Vagina (tissue), 2 donors: Measurements from ENCODE around the gene SLC4A7. TPM values are rescaled to one million over a fixed set of nuclear protein-coding genes. Genes with fewer than 3 reads are reported as not detected.
"Not testable (repeated sequence)": the region's sequence is repeated elsewhere in the genome, so short reads cannot be mapped to it uniquely, and the experiment has no call there.

Experiments
- DNase-seq, 2 donors: peaks; one replicate each; pipeline ENCODE4 v3.0.0-alpha.2; 2017; ENCODE audit errors: extremely low spot score in 2 of 2
- H3K27ac ChIP-seq: fragments of 200-600 bp; sonication (generic); one replicate; pipeline ENCODE4 v1.5.1; 2019
- H3K27me3 ChIP-seq: fragments of 200-600 bp; sonication (generic); one replicate; pipeline ENCODE4 v1.5.1; 2019
- H3K36me3 ChIP-seq, 2 donors: fragments of 200-600 bp; sonication (generic); one replicate each; pipeline ENCODE4 v1.5.1; 2017 to 2019
- H3K4me1 ChIP-seq: fragments of 200-600 bp; sonication (generic); one replicate; pipeline ENCODE4 v1.5.1; 2019
- H3K4me3 ChIP-seq, 2 donors: fragments of 200-600 bp; sonication (generic); 1 replicate in 1 of 2; 2 replicates in 1 of 2; pipeline ENCODE4 v1.5.1; 2016 to 2019
- H3K9me3 ChIP-seq: fragments of 200-600 bp; sonication (generic); one replicate; pipeline ENCODE4 v1.5.1; 2019
- CTCF ChIP-seq, 3 experiments: fragments of 450-650 bp in 2 of 3; fragments of 200-600 bp in 1 of 3; sonication (generic) in 1 of 3; IDR thresholded peaks; one replicate each; pipeline ENCODE4 v1.5.1; 2017 to 2019; ENCODE audit warnings: antibody characterized with exemption in 3 of 3, mild to moderate bottlenecking in 2 of 3, moderate library complexity in 2 of 3
- POLR2A ChIP-seq, 2 donors: fragments of 450-650 bp; IDR thresholded peaks; one replicate each; pipeline ENCODE4 v1.6.1; 2017; ENCODE audit warnings: antibody characterized with exemption in 2 of 2, mild to moderate bottlenecking in 2 of 2, moderate library complexity in 2 of 2
- POLR2AphosphoS5 ChIP-seq, 2 donors: sonication (generic); formaldehyde crosslinking; IDR thresholded peaks; one replicate each; pipeline ENCODE4 v1.9.0; 2017; ENCODE audit warnings: antibody characterized with exemption in 2 of 2, mild to moderate bottlenecking in 2 of 2, low read depth in 1 of 2; ENCODE audit not compliant: insufficient read depth in 1 of 2
- intact Hi-C: fragments of 100-400 bp; cut with DNase I; formaldehyde crosslinking; loops from one replicate; pipeline ENCODE4 v1.15.1; 2023
- total RNA-seq: library from RNA; depleted of rRNA; stranded (reverse); fragments of >200 nt; gene quantifications from one replicate; pipeline ENCODE4 v1.2.3, GENCODE V29; 2016

The SLC4A7 gene
- total RNA-seq, 1 donor from 2014 or later = 61.1 TPM

- Histone ChIP-seq H3K27me3 (no peaks in the 10 kb centered on the region), H3K4me1 (no peaks in the 10 kb centered on the region), H3K9me3 (no peaks in the 10 kb centered on the region), H3K4me3 (no peak overlapping the region), H3K27ac (no peak overlapping the region), H3K36me3 (no peaks in the 10 kb centered on the region)
- TF ChIP-seq CTCF (IDR thresholded peaks at IDR 0.05) (no peak), POLR2A (IDR thresholded peaks at IDR 0.05) (no peak), POLR2AphosphoS5 (IDR thresholded peaks at IDR 0.05; ENCODE audit: insufficient read depth in 1 of 2, low read depth in 1 of 2) (no peak)
- DNase-seq = no peak
- intact Hi-C loops = no loop called here
These were observed 150.3 kb downstream of the SLC4A7 start for GRCh38 chr3:27333843-27334242.

GRCh38 chr3:27328982-27329762 lies 155.0 kb downstream of the SLC4A7 start:
- DNase-seq, H3K27ac ChIP-seq, H3K27me3 ChIP-seq, intact Hi-C loops, H3K4me1 ChIP-seq, H3K4me3 ChIP-seq, H3K36me3 ChIP-seq, H3K9me3 ChIP-seq: not testable (repeated sequence)

- TF ChIP-seq CTCF (IDR thresholded peaks at IDR 0.05) (no peak), POLR2AphosphoS5 (IDR thresholded peaks at IDR 0.05; ENCODE audit: insufficient read depth in 1 of 2, low read depth in 1 of 2) (no peak), POLR2A (IDR thresholded peaks at IDR 0.05) (no peak)
- no peak overlapping the region for H3K27ac ChIP-seq
- H3K36me3 ChIP-seq = no peaks in the 10 kb centered on the region
- H3K4me1 ChIP-seq = peaks cover 7% of the 10 kb centered on the region
- no peaks in the 10 kb centered on the region for H3K27me3 ChIP-seq
- no peak for DNase-seq
- intact Hi-C loops = no loop called here
- H3K9me3 ChIP-seq = no peaks in the 10 kb centered on the region
- H3K4me3 ChIP-seq = no peak overlapping the region
These were observed 157.3 kb downstream of the SLC4A7 start for GRCh38 chr3:27326629-27327545.

GRCh38 chr3:27326202-27326601 lies 158.0 kb downstream of the SLC4A7 start:
- H3K4me3 ChIP-seq = no peak overlapping the region
- peaks cover 7% of the 10 kb centered on the region for H3K4me1 ChIP-seq
- no peaks in the 10 kb centered on the region for H3K9me3 ChIP-seq
- H3K27ac ChIP-seq = peak overlapping the region; percentile 15
- H3K27me3 ChIP-seq = no peaks in the 10 kb centered on the region
- no peak for DNase-seq
- TF ChIP-seq POLR2A (IDR thresholded peaks at IDR 0.05) (no peak), CTCF (IDR thresholded peaks at IDR 0.05) (no peak), POLR2AphosphoS5 (IDR thresholded peaks at IDR 0.05; ENCODE audit: insufficient read depth in 1 of 2, low read depth in 1 of 2) (no peak)
- H3K36me3 ChIP-seq = no peaks in the 10 kb centered on the region
- intact Hi-C loops = no loop called here

- intact Hi-C loops = no loop called here
- Histone ChIP-seq H3K4me1 (peaks cover 7% of the 10 kb centered on the region), H3K4me3 (no peak overlapping the region), H3K27me3 (no peaks in the 10 kb centered on the region), H3K27ac (no peak overlapping the region), H3K36me3 (no peaks in the 10 kb centered on the region), H3K9me3 (no peaks in the 10 kb centered on the region)
- DNase-seq = no peak
- TF ChIP-seq CTCF (IDR thresholded peaks at IDR 0.05) (no peak), POLR2A (IDR thresholded peaks at IDR 0.05) (no peak), POLR2AphosphoS5 (IDR thresholded peaks at IDR 0.05; ENCODE audit: insufficient read depth in 1 of 2, low read depth in 1 of 2) (no peak)
These were observed 158.8 kb downstream of the SLC4A7 start for GRCh38 chr3:27325419-27325818.
